ENCODE measurements around the gene NUP107. TPM values are rescaled to one million over a fixed set of nuclear protein-coding genes. Genes with fewer than 3 reads are reported as not detected.

The NUP107 gene
- polyA plus RNA-seq, 3 donors = 7.6 to 19.3 (median 15.3) TPM

DNA sequence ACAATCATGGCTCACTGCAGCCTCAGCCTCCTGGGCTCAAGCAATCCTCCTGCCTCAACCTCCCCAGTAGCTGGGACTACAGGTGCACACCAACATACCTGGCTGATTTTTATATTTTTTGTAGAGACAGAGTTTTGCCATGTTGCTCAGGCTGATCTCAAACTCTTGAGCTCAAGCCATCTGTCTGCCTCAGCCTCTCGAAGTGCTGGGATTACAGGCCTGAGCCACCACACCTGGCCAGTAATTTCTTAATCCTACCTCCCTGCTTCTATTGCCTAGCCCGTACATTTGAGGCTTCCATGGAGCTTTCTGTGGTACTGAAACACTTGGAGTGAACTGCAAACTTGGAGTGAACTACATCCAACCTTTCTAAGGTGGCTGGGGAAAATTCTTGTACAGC is 79.9 kb downstream of the NUP107 start:
- H3K27ac ChIP-seq (ENCODE audit: low read depth, low read length) = no peak overlapping the region
- WGBS, 3 donors = 91 to 95% (median 94%) methylated on average over 2 of the region's 2 CpGs

- WGBS, 3 donors = 85 to 95% (median 92%) methylated on average over 7 of the region's 7 CpGs
- no peak overlapping the region for H3K27ac ChIP-seq (ENCODE audit: low read depth, low read length)
Measured at GRCh38 chr12:68767191-68767590, 80.4 kb downstream of the NUP107 start.

GRCh38 chr12:68768431-68768939 is 81.7 kb downstream of the NUP107 start:
- WGBS, 3 donors = 88 to 95% (median 91%) methylated on average over 4 of the region's 4 CpGs

GRCh38 chr12:68769941-68770340 is 83.2 kb downstream of the NUP107 start:
- no peak overlapping the region for H3K27ac ChIP-seq (ENCODE audit: low read depth, low read length)
- 93 to 99% (median 96%) methylated on average over 1 of the region's 1 CpG for WGBS, 3 donors

More at GRCh38 chr12:68768431-68768939, 81.7 kb downstream of the NUP107 start:
- no peak overlapping the region for H3K27ac ChIP-seq (ENCODE audit: low read depth, low read length)

DNA sequence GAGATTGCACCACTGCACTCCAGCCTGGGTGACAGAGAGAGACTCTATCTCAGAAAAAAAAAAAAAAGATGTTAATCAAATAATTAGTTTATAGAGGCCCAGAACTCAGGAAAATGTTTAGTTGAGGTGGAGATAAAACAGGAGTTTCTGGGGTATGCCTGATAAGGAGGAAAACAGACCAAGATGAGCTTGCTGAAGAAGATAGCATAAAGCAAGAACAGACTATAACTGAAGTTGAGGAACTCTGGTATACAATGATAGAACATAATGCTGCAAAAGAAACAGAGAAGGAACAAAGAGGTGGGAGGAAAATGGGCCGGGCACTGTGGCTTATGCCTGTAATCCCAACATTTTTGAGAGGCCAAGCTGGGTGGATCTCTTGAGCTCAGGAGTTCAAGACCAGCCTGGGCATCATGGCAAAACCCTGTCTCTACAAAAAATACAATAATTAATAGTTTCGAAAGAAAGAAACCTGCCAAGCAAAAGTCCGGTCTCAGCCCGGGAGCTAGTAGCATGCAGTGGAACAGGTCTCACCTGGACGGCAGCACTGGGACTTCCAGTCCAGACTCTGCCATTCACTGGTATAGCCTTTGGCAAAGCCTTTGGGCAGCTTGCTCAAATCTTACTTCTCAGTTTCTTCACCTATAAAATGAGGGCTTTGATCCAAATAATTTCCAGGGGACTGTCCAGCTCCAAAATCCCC is 84.6 kb downstream of the NUP107 start:
- no peak overlapping the region for H3K27ac ChIP-seq (ENCODE audit: low read depth, low read length)
- 92 to 97% (median 93%) methylated on average over 5 of the region's 5 CpGs for WGBS, 3 donors

GRCh38 chr12:68772714-68773113 is 85.9 kb downstream of the NUP107 start:
- no peak overlapping the region for H3K27ac ChIP-seq (ENCODE audit: low read depth, low read length)
- 57 to 83% (median 60%) methylated on average over 8 of the region's 8 CpGs for WGBS, 3 donors

DNA sequence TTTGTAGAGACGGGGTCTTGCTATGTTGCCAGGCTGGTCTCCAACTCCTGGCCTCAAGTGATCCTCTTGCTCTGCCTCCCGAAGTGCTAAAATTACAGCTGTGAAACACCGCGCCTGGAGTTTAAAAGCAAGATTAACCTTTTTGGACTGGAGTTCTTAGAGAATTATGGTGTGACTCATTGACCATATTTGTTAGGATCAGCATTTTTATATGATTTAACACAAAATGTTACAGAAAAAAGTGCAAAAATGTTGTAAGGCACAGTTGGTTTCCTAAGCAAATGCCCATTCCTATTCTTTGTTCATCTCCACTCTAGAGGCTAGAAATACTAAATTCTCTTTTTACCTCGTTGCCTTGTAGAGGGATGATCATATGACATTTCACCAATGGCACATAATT is 86.8 kb downstream of the NUP107 start:
- H3K27ac ChIP-seq (ENCODE audit: low read depth, low read length) = no peak overlapping the region
- 83 to 89% (median 87%) methylated on average over 5 of the region's 5 CpGs for WGBS, 3 donors

GRCh38 chr12:68775121-68775630 is 88.4 kb downstream of the NUP107 start:
- 92 to 95% (median 93%) methylated on average over 7 of the region's 7 CpGs for WGBS, 3 donors
- no peak overlapping the region for H3K27ac ChIP-seq (ENCODE audit: low read depth, low read length)

DNA sequence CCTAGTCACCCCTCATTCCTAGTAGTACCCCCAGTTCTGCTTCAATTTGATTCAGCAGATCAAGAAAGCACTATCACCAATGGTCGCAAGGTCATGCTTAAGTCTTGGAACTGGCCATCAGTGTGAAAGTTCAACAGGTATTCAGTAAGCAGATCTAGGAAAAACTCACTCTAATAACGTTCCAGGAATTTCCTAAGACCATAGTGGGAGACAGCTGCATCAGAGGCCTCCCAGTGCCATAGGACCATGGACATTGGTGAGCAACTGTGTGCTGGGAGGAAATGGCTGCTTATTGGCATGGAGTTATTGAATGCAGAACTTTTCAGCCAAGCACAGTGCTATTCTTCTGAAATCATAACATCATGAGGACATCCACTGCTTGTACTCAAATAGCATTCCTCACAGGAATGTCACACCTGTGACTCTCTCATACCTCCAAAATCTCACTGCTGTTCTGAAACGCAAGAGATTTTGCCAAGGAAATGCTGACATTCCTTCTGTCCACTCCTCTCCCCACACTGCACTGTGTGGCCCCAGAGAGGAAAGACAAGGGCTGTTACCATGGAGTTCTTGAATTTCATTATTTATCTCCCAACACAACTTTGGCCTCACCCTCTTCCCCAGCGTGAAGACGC is 90.3 kb downstream of the NUP107 start:
- 69 to 86% (median 72%) methylated on average over 5 of the region's 5 CpGs for WGBS, 3 donors
- no peak overlapping the region for H3K27ac ChIP-seq (ENCODE audit: low read depth, low read length)

GRCh38 chr12:68779280-68779679 is 92.5 kb downstream of the NUP107 start:
- no peak overlapping the region for H3K27ac ChIP-seq (ENCODE audit: low read depth, low read length)

DNA sequence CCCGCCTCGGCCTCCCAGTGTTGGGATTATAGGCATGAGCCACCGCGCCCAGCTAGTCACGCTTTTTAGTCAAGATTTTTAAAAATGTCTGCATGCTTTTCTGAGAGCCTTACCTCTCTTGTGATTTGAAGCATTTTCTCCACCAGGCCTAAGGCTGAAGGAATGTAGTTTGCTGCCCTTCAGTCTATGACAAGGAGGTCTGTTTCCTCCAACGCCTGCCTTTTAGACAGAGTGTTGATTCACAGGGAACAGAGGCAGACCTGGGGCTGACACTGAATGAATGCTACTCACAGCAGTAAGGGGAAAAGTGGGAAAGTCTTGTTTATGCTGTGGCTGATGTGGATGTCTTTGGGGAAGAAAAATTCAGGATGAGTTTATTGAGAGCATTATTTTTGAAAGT is 94.0 kb downstream of the NUP107 start:
- H3K27ac ChIP-seq (ENCODE audit: low read depth, low read length) = no peak overlapping the region
- 91 to 96% (median 92%) methylated on average over 6 of the region's 6 CpGs for WGBS, 3 donors

DNA sequence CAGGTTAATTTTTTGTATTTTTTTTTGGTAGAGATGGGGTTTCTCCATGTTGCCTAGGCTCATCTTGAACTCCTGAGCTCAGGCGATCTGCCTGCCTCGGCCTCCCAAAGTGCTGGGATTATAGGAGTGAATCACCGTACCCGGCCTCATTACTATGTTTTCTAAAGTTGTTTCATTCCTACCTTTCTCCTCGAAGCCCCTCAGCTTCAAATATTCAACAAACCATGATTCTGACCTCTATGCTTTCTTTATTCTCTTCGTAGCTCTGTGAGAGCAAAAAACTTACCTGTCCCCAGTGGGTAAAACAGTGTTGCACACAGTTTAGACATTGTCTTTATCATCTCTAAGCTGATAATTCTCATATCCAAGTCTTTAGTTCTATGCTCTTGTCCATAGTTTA is 95.0 kb downstream of the NUP107 start:
- 91 to 97% (median 96%) methylated on average over 6 of the region's 6 CpGs for WGBS, 3 donors
- no peak overlapping the region for H3K27ac ChIP-seq (ENCODE audit: low read depth, low read length)

GRCh38 chr12:68784015-68784414 is 97.2 kb downstream of the NUP107 start:
- no peak overlapping the region for H3K27ac ChIP-seq (ENCODE audit: low read depth, low read length)
- 45 to 87% (median 70%) methylated on average over 8 of the region's 8 CpGs for WGBS, 3 donors

DNA sequence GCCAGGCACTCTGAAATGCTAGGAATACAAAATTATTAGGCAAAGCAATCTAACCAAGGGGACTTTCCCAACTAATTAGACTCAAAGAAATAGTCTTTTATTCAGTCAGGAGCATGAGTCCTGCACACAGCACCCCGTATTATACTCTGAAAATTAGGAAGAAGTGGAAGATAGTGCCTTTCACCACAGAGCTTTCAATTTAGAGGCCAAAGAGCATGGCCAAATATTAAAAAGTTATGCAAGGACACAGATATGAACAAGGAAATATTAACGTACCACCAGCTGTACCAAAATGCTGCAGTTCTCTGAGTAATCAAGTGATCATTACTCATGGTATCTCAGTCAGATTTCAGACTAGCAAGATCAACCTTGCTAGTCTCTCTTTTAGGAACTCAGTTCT is 98.6 kb downstream of the NUP107 start:
- H3K27ac ChIP-seq (ENCODE audit: low read depth, low read length) = no peak overlapping the region
- WGBS, 3 donors = 45 to 48% (median 45%) methylated on average over 2 of the region's 2 CpGs

DNA sequence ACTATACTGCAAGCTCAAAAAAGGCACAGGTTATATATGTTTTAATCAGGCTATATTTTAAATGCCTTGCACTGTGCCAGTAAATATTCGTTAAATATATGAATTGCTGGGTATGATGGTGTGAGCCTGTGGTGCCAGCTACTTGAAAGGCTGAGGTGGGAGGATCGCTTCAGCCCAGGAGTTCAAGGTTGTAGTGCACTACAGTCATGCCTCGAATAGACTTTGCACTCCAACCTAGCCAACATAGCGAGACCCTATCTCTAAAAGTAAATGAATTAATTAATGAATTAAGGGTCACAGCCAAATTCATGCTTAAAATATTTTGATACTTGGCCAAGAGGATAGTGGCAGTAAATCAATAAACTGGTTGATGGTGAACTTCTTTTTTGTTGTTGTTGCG is 99.0 kb downstream of the NUP107 start:
- WGBS, 3 donors = 46 to 94% (median 92%) methylated on average over 5 of the region's 5 CpGs
- no peak overlapping the region for H3K27ac ChIP-seq (ENCODE audit: low read depth, low read length)

- WGBS, 3 donors = 75 to 93% (median 80%) methylated on average over 2 of the region's 2 CpGs
Measured at GRCh38 chr12:68786929-68787328, 100.2 kb downstream of the NUP107 start.

DNA sequence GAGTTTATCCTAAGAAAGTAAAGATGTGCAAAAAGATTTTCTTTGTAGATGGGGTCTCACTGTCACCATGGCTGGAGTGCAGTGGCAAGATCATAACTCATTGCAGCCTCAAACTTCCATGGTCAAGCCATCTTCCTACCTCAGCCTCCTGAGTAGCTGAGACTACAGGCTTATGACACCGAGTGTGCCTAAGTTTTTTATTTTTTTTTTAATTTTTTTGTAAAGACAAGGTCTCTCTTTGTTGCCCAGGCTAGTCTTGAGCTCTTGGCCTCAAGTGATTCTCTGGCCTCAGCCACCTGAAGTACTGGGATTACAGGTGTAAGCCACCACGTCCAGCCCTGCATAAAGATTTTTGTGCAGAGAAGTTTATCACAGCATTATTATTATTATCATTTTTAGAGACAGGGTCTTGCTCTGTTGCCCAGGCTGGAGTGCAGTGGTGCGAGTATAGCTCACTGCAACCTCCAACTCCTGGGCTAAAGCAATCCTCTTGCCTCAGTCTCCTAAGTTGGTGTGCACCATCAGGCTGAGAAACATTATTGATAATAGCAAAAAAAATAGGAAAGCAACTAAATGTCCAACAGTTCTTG is 101.9 kb downstream of the NUP107 start:
- WGBS, 3 donors = 94 to 96% (median 95%) methylated on average over 3 of the region's 3 CpGs
- H3K27ac ChIP-seq (ENCODE audit: low read depth, low read length) = no peak overlapping the region

More at GRCh38 chr12:68786929-68787328, 100.2 kb downstream of the NUP107 start:
- no peak overlapping the region for H3K27ac ChIP-seq (ENCODE audit: low read depth, low read length)

- WGBS, 3 donors = 76 to 97% (median 93%) methylated on average over 14 of the region's 14 CpGs
- no peak overlapping the region for H3K27ac ChIP-seq (ENCODE audit: low read depth, low read length)
Measured at GRCh38 chr12:68789144-68789878, 102.5 kb downstream of the NUP107 start.

Measured in adipose tissue (tissue), 3 donors.